Neural progenitor cell (in vitro differentiated cells): Measurements from ENCODE around the gene RAMP1. TPM values are rescaled to one million over a fixed set of nuclear protein-coding genes. Genes with fewer than 3 reads are reported as not detected.

Experiments used
- DNase-seq: peaks from one replicate; pipeline ENCODE4 v3.0.0-alpha.2; 2016; ENCODE audit warnings: low spot score
- H2AFZ ChIP-seq: fragments of 200-600 bp; sonication (generic); replicated peaks from 2 replicates; pipeline ENCODE4 v1.6.1; 2016; ENCODE audit warnings: antibody characterized with exemption
- H3F3A ChIP-seq: fragments of 200-600 bp; sonication (generic); 2 replicates; pipeline ENCODE4 v1.6.1; 2016; ENCODE audit warnings: antibody characterized with exemption, low read depth
- H3K27ac ChIP-seq: fragments of 200-600 bp; sonication (generic); 2 replicates; pipeline ENCODE4 v1.5.1; 2016; ENCODE audit warnings: mild to moderate bottlenecking
- H3K27me3 ChIP-seq: fragments of 200-600 bp; sonication (generic); 2 replicates; pipeline ENCODE4 v1.6.1; 2016; ENCODE audit warnings: mild to moderate bottlenecking, moderate library complexity
- H3K36me3 ChIP-seq: fragments of 200-600 bp; sonication (generic); 2 replicates; pipeline ENCODE4 v1.5.1; 2016
- H3K4me1 ChIP-seq: fragments of 200-600 bp; sonication (generic); 2 replicates; pipeline ENCODE4 v1.6.1; 2016; ENCODE audit warnings: mixed run types
- H3K4me2 ChIP-seq: fragments of 200-600 bp; sonication (generic); 2 replicates; pipeline ENCODE4 v1.6.1; 2016
- H3K4me3 ChIP-seq: fragments of 200-600 bp; sonication (generic); 2 replicates; pipeline ENCODE4 v1.5.1; 2016
- H3K79me2 ChIP-seq: fragments of 200-600 bp; sonication (generic); 2 replicates; pipeline ENCODE4 v1.6.1; 2016; ENCODE audit warnings: low read depth
- H3K9ac ChIP-seq: fragments of 200-600 bp; sonication (generic); 2 replicates; pipeline ENCODE4 v1.6.1; 2016
- H3K9me3 ChIP-seq: fragments of 200-600 bp; sonication (generic); 2 replicates; pipeline ENCODE4 v1.5.1; 2016; ENCODE audit warnings: low read depth
- H4K20me1 ChIP-seq: fragments of 200-600 bp; sonication (generic); 2 replicates; pipeline ENCODE4 v1.6.1; 2016; ENCODE audit warnings: low read depth
- H3K27ac Mint-ChIP-seq: 3 replicates; pipeline ENCODE4 v1.8.0; 2021; ENCODE audit warnings: mixed read lengths
- H3K27me3 Mint-ChIP-seq: 2 replicates; pipeline ENCODE4 v1.8.0; 2022; ENCODE audit warnings: low read depth, mild to moderate bottlenecking, inconsistent platforms, moderate library complexity, mixed read lengths; ENCODE audit not compliant: insufficient read depth
- H3K36me3 Mint-ChIP-seq: 3 replicates; pipeline ENCODE4 v1.8.0; 2021; ENCODE audit warnings: mixed read lengths
- H3K4me1 Mint-ChIP-seq: 3 replicates; pipeline ENCODE4 v1.8.0; 2021; ENCODE audit warnings: mixed read lengths
- H3K4me3 Mint-ChIP-seq: 3 replicates; pipeline ENCODE4 v1.8.0; 2021; ENCODE audit warnings: mild to moderate bottlenecking, moderate library complexity, mixed read lengths
- H3K9me3 Mint-ChIP-seq: 3 replicates; pipeline ENCODE4 v1.8.0; 2020; ENCODE audit warnings: mixed read lengths
- CTCF ChIP-seq: fragments of 200-600 bp; sonication (generic); IDR thresholded peaks from 2 replicates; pipeline ENCODE4 v1.5.1; 2017; ENCODE audit warnings: antibody characterized with exemption, mild to moderate bottlenecking
- EZH2 ChIP-seq: fragments of 200-600 bp; sonication (generic); IDR thresholded peaks from 2 replicates; pipeline ENCODE4 v1.6.1; 2017; ENCODE audit warnings: antibody characterized with exemption, mild to moderate bottlenecking, moderate library complexity
- EZH2phosphoT487 ChIP-seq: fragments of 200-600 bp; sonication (generic); IDR thresholded peaks from 2 replicates; pipeline ENCODE4 v1.6.1; 2017; ENCODE audit warnings: antibody characterized with exemption
- total RNA-seq: library from RNA; depleted of rRNA; stranded (reverse); fragments of >200 nt; gene quantifications from 2 replicates; pipeline ENCODE4 v1.2.3, GENCODE V29; 2015; ENCODE audit warnings: low replicate concordance

Gene RAMP1
- total RNA-seq, 1 donor from 2014 or later, result not detected

- Histone ChIP-seq H3K27me3 (no peaks in the 10 kb centered on the region), H4K20me1 (no peaks in the 10 kb centered on the region), H3K79me2 (no peaks in the 10 kb centered on the region), H3K36me3 (no peaks in the 10 kb centered on the region), H3K27ac (no peak overlapping the region), H3K4me3 (no peak overlapping the region), H2AFZ (no peak overlapping the region), H3K4me2 (no peak overlapping the region), H3F3A (no peaks in the 10 kb centered on the region), H3K9ac (no peak overlapping the region), H3K9me3 (no peaks in the 10 kb centered on the region), H3K4me1 (peaks cover 5% of the 10 kb centered on the region)
- Mint-ChIP-seq H3K27me3 (peaks cover 8% of the 10 kb centered on the region), H3K36me3 (no peaks in the 10 kb centered on the region), H3K4me3 (no peak overlapping the region), H3K4me1 (peaks cover 11% of the 10 kb centered on the region), H3K27ac (no peak overlapping the region), H3K9me3 (peaks cover 5% of the 10 kb centered on the region)
- TF ChIP-seq EZH2 (no peak), EZH2phosphoT487 (no peak), CTCF (no peak)
- DNase-seq, result no peak
Observed at GRCh38 chr2:237901932-237902850, 42.8 kb downstream of the RAMP1 start.

GRCh38 chr2:237904831-237905599 lies 45.6 kb downstream of the RAMP1 start:
- no peak overlapping the region for H3K9ac ChIP-seq
- no peak for DNase-seq
- H3K4me3 Mint-ChIP-seq, result no peak overlapping the region
- peaks cover 3% of the 10 kb centered on the region for H3K27me3 Mint-ChIP-seq
- no peak overlapping the region for H3K27ac Mint-ChIP-seq
- H3K79me2 ChIP-seq, result no peaks in the 10 kb centered on the region
- TF ChIP-seq EZH2 (no peak), EZH2phosphoT487 (no peak), CTCF (no peak)
- no peak overlapping the region for H2AFZ ChIP-seq
- H3K4me2 ChIP-seq, result no peak overlapping the region
- H3K27ac ChIP-seq, result no peak overlapping the region
- H3K9me3 Mint-ChIP-seq, result peaks cover 12% of the 10 kb centered on the region
- H3K4me1 ChIP-seq, result no peaks in the 10 kb centered on the region
- H3K9me3 ChIP-seq, result no peaks in the 10 kb centered on the region
- no peaks in the 10 kb centered on the region for H3K4me1 Mint-ChIP-seq
- no peaks in the 10 kb centered on the region for H3F3A ChIP-seq
- H3K36me3 ChIP-seq, result no peaks in the 10 kb centered on the region
- no peaks in the 10 kb centered on the region for H3K27me3 ChIP-seq
- H3K36me3 Mint-ChIP-seq, result no peaks in the 10 kb centered on the region
- no peak overlapping the region for H3K4me3 ChIP-seq
- H4K20me1 ChIP-seq, result no peaks in the 10 kb centered on the region

DNA sequence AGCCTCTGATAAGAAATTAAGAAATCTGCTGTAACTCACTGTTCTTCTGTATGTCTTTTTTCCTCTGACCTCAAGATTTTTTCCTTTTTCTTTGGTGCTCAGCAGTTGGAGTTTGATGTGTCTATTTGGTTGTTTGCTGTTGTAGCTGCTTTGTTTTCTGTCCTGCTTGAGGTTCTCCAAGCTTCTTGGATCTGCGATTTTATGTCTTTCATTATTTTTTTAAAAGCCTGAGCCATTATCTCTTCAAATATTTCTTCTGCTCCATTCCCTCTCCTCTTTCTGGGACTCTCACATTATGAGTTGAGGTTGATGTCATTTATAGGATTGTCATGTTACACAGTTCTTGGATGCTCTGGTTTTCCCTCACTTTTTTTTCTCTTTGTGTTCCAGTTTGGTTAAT lies 47.7 kb downstream of the RAMP1 start:
- Histone ChIP-seq H3K4me1 (no peaks in the 10 kb centered on the region), H4K20me1 (no peaks in the 10 kb centered on the region), H3K4me2 (no peak overlapping the region), H2AFZ (no peak overlapping the region), H3K9me3 (no peaks in the 10 kb centered on the region), H3K27ac (no peak overlapping the region), H3K36me3 (no peaks in the 10 kb centered on the region), H3K79me2 (no peaks in the 10 kb centered on the region), H3K9ac (no peak overlapping the region), H3K4me3 (no peak overlapping the region), H3K27me3 (no peaks in the 10 kb centered on the region), H3F3A (no peaks in the 10 kb centered on the region)
- Mint-ChIP-seq H3K27me3 (no peaks in the 10 kb centered on the region), H3K27ac (no peak overlapping the region), H3K36me3 (no peaks in the 10 kb centered on the region), H3K9me3 (peaks cover 15% of the 10 kb centered on the region), H3K4me1 (no peaks in the 10 kb centered on the region), H3K4me3 (no peak overlapping the region)
- DNase-seq, result no peak
- TF ChIP-seq EZH2 (no peak), EZH2phosphoT487 (no peak), CTCF (no peak)
